GM18951 (cell line): ENCODE results near the gene DDIT4L.
"Not testable (repeated sequence)": the region's sequence is repeated elsewhere in the genome, so short reads cannot be mapped to it uniquely, and the experiment has no call there.

Experiments used
- POLR2A ChIP-seq: IDR thresholded peaks from 4 replicates; pipeline ENCODE4 v1.6.1; 2011; ENCODE audit warnings: mild to moderate bottlenecking; ENCODE audit not compliant: insufficient read length, insufficient read depth; ENCODE audit errors: extremely low read depth
- in situ Hi-C: fragments of 300-500 bp; cut with MboI; formaldehyde crosslinking; loops from one replicate; pipeline ENCODE4 v1.12.0; 2022; ENCODE audit warnings: low sequenced_read_pairs, mixed read lengths, inconsistent platforms; ENCODE audit not compliant: unreplicated experiment

DDIT4L gene

DNA sequence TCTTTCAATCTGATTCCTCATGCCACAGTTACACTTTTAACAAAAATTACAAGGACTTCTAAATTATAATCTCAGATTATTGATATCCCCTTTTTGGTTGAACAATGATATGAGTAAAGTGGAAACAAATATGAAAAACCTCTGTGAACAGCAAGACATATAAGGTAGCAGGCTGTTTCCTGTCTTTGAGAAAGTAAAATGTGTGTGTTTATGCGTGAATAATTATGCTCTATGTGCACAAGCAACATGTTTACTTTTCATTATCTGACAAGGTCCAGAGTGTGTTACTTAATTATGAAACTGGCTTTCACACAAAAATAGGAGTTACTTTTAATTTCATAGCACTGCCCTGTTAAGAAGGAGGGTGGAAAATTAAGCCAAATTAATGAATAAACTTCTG, 43.1 kb downstream of the DDIT4L start:
- TF ChIP-seq POLR2A: no peak
- in situ Hi-C loops: no loop called here

DNA sequence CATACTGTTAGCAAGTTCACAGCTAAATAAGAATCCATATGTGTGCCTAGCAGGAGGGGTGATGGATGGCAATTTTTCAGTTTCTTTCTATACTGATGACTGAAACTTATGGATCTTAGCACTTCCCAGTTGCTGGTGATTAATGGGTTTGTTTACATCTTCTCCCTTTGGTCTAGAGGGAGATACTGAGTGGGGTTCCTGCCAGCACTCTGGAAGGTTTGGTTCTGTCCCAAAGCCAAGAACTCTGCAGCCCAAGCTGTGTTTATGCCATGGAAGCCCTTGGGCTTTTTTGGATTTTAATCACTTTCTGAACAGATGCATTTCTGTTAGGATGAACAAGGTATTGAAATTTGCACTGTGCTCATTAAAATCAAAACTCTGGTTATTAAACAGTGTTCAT, 43.5 kb downstream of the DDIT4L start:
- in situ Hi-C loops: no loop called here
- TF ChIP-seq POLR2A: no peak

- in situ Hi-C loops: not testable (repeated sequence)
Observed at GRCh38 chr4:100137320-100137719, 52.9 kb downstream of the DDIT4L start.
